NCI-H1417 (cell line): Measurements from ENCODE around the gene KRTAP4-4.

ENCODE experiments used
- DNase-seq, 3 experiments: peaks; one replicate each; lab custom pipeline; 2025; lab: John Stamatoyannopoulos, UW

Gene KRTAP4-4

GRCh38 chr17:41111151-41111885 is 49.2 kb downstream of the KRTAP4-4 start:
- no peak for DNase-seq
